HG03460 (cell line): ENCODE data around the gene RPS6KA4.

ENCODE experiments used
- ATAC-seq: cut with Tn5 transposase; IDR thresholded peaks from one replicate; pipeline ENCODE4 v1.9.1; 2021; ENCODE audit not compliant: unreplicated experiment

RPS6KA4 gene

DNA sequence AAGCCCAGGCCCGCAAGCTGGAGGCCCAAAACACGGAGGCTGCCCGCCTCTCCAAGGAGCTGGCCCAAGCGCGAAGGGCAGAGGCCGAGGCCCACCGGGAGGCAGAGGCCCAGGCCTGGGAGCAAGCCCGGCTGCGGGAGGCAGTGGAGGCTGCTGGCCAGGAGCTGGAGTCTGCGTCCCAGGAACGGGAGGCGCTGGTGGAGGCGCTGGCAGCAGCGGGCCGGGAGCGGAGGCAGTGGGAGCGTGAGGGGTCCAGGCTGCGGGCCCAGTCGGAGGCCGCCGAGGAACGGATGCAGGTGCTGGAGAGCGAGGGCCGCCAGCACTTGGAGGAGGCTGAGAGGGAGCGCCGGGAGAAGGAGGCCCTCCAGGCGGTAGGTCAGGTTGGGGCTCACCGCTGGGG lies 14.2 kb upstream of the RPS6KA4 start:
- no peak for ATAC-seq

DNA sequence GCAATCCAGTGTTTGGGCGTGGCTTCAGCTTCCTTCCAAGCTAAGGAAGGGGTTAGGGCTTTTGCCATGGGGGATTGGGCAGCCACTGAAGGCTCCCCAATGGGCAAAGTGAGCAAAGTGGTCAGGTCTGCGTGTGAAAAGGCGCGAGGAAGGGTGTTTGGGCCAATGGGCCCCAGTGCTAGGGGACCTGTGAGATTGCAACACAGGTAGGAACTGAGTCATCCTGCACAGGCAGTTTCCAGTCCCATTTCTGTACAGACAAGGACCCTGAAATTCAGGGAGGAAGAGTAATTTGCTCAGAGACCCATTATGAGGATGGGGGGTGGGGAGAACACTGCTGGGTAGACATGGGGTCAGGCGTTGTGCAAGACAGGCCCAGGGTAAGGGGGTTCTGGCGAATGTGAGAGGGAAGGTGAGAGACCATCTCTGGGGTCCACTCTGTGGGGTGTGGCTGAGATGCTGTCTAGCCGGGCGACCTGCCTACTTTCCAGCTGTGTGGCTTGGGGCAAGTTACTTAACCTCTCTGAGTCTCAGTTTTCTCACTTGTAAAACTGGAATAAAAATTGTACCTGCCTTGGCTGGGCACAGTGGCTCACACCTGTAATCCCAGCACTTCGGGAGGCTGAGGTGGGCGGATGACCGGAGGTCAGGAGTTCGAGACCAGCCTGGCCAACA lies 11.6 kb upstream of the RPS6KA4 start:
- no peak for ATAC-seq

DNA sequence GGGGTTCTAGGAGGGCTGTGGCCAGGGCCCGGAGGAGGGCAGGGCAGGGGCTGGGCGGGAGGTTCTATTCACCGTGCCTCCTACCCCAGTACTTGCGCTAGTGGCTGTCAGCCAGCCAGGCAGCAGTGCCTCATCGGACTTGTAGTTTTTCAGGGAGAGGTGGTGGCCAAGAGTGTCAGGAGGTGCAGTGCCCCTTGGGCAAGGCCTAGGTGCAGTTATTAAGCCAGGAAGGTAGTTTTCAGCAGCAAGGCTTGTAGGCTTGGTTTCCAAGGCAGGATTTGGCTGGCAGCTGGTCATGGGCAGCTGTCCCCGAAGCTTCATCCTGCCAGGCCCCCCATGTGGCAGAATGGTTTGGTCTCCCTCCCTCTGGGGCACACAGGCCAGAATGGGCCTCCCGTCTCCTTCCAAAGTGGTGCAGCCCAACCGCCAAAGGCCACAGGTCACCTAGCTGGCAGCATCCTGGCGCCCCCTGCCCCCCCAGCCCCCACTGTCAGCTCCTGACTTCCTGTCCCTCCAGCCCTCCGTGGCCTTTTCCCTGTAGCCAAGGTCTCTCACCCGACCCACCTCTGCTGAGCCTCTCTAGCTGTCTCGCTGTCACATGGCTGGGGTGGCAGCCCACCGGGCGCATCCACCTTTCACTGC lies 10.5 kb upstream of the RPS6KA4 start:
- ATAC-seq = no peak

DNA sequence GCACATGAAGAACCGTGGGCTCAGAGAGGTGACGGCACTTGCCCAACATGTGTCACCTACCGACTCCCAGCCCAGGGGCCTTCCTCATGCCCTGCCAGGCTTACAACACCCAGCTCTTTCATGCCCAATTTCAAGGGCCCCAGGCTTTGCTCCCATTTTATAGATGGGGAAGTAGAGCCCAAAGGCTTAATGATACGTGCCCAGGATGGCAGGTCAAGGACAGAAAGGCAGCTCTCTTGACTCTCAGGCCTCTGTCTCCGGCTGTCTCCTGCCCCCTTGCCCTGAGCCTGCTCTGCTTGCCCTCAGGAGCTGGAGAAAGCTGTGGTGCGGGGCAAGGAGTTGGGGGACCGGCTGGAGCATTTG lies 10.0 kb upstream of the RPS6KA4 start:
- no peak for ATAC-seq

DNA sequence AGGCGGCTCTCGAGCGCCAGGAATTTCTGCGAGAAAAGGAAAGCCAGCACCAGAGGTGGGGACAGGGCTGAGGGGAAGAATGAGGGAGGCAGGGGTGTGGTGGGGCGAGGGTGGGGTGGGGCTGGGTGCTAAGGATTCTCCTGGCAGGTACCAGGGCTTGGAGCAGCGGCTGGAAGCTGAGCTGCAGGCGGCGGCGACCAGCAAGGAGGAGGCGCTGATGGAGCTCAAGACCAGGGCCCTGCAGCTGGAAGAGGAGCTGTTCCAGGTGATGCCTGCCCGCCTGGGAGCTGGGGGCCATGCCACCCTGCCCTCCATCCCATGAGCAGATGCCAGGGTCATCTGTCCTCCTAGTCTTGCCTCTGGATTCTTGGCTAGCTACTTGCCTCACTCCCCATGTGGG lies 9.6 kb upstream of the RPS6KA4 start:
- no peak for ATAC-seq

DNA sequence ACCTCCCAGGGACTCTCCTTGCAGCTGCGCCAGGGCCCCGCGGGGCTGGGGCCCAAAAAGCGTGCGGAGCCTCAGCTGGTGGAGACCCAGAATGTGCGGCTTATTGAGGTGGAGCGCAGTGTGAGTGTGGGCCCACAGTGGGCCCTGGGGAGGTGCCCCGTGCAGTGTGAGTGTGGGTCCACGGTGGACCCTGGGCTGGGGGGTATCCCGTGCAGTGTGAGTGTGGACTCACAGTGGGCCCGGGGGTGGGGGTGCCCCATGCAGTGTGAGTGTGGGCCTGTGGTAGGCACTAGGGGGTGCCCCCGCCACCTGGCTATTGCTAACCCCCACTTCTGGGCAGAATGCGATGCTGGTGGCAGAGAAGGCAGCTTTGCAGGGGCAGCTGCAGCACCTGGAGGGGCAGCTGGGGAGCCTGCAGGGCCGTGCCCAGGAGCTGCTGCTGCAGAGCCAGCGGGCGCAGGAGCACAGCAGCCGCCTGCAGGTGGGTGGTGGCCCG lies 7.8 kb upstream of the RPS6KA4 start:
- no peak for ATAC-seq

DNA sequence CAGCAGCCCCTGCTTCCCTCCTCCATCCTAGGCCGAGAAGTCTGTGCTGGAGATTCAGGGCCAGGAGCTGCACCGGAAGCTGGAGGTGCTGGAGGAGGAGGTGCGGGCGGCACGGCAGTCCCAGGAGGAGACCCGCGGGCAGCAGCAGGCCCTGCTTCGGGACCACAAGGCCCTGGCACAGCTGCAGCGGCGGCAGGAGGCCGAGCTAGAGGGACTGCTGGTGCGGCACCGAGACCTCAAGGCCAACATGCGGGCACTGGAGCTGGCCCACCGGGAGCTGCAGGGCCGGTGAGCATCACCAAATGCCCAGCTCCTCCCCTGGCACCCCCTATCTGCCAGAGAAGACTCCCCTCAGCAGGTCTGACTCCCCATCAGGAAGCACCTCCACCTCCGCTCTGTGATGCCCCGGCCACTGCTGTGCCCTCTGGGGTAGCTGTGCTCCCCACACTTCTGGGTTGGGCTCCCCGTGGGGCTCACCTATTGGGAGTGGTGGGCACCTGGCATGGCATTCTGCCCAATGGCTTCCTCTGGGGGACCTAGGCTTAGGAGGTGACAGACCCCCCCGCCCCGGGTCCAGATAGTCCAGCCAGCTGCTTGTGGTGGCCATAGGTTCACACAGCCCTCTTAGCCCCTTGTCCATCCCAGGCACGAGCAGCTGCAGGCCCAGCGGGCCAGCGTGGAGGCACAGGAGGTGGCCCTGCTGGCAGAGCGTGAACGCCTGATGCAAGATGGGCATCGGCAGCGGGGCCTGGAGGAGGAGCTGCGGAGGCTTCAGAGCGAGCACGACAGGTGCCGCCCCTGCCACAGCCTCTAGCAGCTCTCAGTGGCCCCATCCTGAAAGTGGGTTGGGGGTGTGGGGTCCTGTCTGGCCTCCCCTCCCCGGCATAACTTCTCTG lies 6.6 kb upstream of the RPS6KA4 start:
- no peak for ATAC-seq

DNA sequence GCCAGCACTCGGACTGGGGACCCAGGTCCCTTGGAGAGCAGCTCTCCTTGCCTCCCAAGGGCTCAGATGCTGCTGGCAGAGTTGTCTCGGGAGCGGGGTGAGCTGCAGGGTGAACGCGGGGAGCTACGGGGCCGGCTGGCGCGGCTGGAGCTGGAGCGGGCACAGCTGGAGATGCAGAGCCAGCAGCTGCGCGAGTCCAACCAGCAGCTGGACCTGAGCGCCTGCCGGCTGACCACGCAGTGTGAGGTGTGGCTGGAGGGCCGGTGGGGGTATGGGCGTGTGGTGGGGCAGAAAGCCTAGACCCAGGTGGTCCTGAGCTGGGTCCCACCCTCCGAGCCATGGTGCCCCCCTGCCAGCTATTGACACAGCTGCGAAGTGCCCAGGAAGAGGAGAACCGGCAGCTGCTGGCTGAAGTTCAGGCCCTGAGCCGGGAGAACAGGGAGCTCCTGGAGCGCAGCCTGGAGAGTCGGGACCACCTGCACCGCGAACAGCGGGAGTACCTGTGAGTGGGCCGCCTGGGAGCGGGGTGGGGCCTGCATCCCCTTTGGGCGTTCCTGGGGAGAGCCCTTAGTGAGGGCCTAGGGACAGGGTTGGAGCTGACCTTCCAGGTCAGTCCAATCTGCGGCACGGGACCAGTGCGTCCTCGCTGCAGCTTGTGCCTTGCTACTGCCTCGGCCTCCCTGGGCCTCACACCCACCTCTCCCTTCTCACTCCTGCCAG lies 5.8 kb upstream of the RPS6KA4 start:
- ATAC-seq = no peak

DNA sequence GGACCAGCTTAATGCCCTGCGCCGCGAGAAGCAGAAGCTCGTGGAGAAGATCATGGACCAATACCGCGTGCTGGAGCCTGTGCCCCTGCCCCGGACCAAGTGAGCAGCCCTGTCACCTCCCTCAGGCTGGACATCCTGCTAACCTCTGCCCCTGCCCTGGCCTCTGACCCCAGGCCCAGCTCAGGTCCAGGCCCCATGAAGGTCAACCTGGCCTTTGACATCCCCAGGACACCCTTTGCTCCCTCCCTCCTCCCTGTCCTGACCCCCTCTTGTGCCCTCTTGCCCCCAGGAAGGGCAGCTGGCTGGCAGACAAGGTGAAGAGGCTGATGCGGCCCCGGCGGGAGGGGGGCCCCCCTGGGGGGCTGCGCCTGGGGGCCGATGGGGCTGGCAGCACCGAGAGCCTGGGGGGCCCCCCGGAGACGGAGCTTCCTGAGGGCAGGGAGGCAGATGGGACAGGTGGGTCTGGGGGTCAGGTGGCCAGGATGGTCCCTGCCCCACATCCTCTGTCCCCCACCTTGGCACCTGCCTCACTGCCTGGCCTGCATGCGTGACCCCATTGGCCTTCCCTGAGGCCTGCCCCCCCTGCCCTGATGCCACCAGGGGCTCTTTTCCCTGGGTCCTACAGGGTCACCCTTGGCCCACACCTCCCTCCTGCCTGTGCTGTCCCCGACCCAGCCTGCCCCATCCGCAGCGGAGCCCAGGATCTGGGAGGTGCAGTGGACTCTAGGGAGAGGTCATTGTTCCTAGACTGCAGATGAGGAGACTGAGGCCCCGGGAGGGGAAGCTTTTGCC lies 5.1 kb upstream of the RPS6KA4 start:
- no peak for ATAC-seq

DNA sequence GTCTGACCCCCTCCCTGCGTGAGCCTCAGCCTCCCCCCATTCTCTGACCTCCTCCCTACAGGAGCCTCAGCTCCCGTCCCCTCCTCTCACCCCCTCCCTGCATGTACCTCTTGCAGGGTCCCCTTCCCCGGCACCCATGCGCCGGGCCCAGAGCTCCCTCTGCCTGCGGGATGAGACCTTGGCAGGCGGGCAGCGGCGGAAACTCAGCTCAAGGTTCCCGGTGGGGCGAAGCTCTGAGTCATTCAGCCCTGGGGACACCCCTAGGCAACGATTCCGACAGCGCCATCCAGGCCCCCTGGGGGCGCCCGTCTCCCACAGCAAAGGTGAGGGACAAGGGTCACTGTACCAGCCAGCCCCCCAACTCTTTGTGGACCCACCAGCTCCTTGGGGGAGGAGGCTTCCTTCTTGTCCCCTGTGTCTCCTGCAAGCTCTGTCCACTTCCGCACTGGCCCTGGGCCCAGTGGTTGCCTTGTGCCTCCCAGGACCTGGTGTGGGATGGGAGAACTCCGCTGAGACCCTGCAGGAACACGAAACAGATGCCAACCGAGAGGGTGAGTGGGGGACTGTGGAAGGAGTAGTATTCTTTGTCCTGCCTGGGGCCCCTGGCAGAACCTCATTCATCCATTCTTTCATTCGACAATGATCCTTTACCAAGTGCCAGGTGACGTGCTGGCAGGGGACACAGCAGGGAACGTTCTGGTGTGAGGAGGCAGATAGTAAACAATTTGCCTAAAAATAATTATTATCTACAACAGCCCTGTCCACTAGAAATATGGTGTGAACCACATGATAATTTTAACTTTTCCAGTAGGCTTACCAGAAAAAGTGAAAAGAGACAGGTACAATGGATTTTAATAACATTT lies 3.7 kb upstream of the RPS6KA4 start:
- no peak for ATAC-seq

DNA sequence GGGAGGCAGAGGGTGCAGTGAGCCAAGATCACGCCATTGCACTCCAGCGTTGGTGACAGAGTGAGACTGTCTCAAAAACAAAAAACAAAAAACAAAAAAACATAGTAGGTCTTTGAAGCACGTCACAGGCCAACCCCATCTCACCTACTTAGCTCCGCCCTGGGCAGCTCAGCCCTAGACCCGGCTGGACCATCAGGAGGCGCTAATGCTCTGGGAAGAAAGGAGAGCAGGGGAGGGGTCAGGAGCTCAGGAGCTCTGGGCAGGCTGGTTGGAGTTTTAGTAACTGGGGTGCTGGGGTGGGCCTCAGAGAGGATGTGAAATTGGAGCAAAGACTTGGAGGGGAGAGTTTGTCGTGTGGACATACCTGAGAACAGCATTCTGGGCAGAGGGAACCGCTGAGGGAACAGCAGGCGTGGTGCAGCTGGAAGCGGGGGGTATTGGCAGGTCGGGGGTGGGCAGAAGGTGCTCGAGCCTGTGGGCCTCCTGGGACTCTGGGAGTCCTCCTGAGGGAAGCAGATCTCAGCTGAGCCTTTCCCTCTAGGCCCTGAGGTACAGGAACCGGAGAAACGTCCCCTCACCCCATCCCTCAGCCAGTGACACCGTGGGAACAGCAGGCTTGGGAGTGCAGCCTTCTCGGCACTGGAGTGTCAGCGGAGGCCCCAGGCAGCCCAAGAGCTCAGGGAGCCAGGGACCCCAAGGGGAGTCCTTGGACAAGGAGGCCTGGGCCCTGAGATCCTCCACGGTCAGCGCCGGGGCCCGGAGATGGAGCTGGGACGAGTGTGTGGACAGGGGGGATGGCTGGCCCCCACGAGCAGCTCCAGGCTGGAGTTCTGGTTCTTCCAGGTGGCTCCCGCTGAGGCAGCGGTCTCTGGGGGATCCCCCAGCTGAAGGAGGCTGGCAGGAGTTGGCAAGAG lies 2.2 kb upstream of the RPS6KA4 start:
- ATAC-seq = no peak

DNA sequence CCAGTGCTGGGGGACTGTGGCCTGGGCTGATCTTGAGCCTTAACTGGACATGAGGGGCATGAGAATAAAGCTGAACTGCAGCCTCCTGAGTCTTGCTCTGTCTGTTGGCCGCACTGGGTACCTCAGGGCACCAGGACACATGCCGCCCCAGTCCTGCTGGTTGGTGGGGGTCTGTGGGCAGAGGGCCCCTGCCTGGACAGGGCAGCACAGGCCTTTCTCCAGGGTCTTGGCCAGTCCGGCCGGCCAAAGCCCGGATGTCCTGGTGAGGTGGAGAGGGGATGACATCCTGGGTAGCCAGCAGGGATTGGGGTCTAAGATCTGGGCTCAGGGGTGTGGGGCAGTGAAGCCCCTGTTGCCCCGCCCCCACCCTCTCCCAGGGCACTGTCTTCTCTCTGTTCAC lies 1.5 kb upstream of the RPS6KA4 start:
- no peak for ATAC-seq

DNA sequence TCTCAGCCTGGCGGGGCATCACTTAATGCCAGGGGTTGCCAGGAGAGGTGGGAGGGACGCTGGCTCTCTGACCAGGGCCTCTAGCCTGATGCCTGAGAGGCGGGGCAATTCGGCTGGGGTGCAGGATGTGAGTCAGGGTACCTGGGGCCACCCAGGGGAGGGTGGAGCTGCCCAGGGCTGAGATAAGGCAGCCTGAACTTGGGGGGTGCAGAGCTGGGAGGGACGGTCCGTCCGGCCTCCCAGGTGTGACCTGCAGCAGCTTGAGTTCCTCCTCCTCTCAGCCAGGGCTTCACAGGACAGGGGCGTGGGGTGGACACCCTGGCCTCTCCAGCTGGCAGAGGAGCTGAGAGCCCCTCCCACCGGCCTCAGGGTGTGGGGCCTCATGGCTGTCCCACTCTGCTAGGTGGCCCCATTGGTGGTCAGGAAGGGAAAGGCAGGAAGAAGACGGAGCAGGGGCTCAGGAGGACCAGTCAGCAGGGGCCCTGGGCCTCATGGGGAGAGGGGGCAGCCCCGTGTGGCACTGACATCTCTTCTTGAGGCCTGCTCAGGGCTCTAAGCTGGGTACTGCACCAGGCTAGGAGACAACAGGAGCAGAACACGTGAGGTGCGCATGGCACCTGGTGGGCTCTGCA lies 942 bp upstream of the RPS6KA4 start:
- no peak for ATAC-seq

DNA sequence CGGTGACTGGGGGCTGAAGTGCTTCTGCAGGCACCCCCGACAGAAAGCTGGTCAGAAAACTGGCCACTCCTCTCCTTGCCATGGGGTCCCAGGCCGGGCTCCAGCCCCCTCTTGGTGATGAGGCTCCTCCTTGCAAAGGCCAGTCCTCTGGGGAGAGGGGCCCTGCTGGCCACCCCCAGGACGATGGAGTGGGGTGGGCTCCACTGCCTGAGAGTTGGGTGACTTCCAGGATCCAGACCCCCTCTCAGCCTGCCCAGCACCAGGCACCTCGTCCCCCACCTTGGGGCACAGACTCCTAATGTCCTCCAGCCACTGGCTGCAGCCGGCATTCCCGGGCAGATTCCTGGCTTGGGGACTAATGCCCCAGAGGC lies 441 bp upstream of the RPS6KA4 start:
- ATAC-seq = no peak

DNA sequence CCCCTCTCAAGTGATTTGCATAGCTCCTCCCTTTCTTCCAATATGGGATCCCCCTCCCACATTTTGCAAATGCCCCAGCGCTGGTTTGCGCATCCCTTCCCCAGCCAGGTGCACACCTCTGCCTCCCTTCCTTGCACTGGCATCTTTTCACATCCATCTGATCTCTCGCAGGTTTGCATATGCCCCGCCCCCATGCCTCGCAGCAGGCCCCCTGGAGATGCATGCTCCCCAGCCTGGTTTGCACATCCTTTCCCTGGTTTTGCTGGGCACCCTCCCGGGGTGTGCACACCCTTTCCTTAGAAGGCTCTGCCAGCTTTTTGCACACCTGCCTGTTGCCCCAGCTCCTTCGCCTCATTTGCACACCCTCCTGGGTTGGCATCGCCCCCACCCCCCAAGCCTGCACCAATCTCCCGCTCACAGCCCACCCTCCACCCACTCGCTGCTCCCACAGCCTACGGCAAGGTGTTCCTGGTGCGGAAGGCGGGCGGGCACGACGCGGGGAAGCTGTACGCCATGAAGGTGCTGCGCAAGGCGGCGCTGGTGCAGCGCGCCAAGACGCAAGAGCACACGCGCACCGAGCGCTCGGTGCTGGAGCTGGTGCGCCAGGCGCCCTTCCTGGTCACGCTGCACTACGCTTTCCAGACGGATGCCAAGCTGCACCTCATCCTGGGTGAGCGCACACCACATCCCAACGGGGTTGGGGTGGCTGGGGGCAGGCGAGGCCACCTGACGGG lies 917 bp downstream of the RPS6KA4 start:
- no peak for ATAC-seq

DNA sequence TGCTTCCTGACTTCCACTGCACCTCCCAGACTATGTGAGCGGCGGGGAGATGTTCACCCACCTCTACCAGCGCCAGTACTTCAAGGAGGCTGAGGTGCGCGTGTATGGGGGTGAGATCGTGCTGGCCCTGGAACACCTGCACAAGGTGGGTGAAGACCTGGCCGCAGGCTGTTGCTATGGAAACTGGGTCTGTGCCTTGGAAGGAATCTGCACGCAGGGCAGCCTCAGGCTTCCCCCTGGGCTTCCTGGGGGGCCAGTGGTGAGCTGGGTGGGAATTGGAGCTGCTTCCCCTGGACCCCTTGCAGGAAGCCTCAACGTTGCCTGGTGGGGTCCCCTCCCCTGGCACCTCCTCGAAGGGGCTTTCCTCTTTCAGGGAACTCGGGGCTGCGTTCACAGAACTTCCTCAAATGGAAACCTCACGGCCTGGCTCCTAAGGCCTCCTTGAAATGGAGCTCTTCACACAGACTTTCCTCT lies 1.5 kb downstream of the RPS6KA4 start:
- ATAC-seq = no peak

DNA sequence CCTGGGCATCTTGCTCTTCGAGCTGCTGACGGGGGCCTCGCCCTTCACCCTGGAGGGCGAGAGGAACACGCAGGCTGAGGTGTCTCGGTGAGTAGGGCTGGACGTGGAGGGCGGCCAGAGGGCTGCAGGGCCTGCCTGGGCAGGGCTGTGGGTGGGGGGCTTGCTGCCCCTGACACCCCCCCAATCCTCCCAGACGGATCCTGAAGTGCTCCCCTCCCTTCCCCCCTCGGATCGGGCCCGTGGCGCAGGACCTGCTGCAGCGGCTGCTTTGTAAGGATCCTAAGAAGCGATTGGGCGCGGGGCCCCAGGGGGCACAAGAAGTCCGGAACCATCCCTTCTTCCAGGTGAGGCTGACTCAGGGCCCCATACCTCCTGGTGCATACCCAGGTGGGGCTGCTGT lies 2.7 kb downstream of the RPS6KA4 start:
- ATAC-seq = no peak
